ENCODE measurements around the gene RING1. TPM values are rescaled to one million over a fixed set of nuclear protein-coding genes. Genes with fewer than 3 reads are reported as not detected.
A peak's percentile ranks its signal among the peaks of the same experiment; 100 is the strongest.

RING1 gene
- total RNA-seq, 2 experiments from 2014 or later = 35.3 to 35.8 TPM

DNA sequence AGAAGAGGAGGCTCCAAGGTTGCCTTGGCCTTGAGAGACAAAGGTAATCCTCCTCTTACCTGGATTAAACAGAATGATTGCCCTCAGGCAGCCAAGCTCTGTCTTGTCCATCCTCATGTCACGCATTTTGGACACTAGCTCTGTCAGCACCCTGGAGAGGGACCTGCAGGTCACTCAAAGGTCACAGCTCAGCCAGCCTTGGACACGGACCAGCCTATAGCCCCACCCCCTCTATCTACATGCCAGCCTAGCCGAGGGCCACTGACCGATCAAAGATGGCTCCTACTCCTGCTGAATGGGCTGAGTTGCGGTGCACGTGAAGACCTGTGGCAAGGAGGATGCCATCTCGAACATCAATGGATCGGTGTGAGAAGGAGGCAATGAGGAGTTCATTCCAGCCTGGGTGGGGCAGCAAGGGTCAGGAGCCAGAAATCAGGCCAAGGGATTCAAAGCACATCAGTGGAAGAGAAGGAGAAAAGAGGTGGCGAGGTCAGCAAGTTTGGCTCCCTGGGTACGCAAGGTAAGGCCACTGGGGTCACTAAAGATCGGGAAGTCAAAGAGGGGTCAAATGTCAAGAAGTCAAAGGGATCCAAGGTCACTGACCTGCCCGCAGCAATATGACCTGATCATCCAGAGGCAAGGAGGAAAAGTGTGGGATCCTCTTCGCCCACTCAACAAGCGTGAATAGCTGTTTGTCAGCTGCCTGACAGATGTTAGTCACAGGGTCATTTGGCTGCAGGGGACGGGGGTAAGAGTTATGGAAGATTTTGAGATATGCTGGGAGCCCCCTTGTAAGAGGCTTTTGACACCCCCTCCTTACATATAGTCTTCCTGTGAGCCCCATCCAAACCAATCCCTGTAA, 12.8 kb upstream of the RING1 start:
- H3K27me3 Mint-ChIP-seq = peaks cover 11% of the 10 kb centered on the region
- H3K9me3 Mint-ChIP-seq = no peaks in the 10 kb centered on the region
- no peak for DNase-seq
- H3K4me1 Mint-ChIP-seq = peaks cover 37% of the 10 kb centered on the region
- H3K27ac Mint-ChIP-seq = peak overlapping the region; percentile 6
- no peak overlapping the region for H3K4me3 Mint-ChIP-seq
- H3K36me3 Mint-ChIP-seq = peaks cover 11% of the 10 kb centered on the region

DNA sequence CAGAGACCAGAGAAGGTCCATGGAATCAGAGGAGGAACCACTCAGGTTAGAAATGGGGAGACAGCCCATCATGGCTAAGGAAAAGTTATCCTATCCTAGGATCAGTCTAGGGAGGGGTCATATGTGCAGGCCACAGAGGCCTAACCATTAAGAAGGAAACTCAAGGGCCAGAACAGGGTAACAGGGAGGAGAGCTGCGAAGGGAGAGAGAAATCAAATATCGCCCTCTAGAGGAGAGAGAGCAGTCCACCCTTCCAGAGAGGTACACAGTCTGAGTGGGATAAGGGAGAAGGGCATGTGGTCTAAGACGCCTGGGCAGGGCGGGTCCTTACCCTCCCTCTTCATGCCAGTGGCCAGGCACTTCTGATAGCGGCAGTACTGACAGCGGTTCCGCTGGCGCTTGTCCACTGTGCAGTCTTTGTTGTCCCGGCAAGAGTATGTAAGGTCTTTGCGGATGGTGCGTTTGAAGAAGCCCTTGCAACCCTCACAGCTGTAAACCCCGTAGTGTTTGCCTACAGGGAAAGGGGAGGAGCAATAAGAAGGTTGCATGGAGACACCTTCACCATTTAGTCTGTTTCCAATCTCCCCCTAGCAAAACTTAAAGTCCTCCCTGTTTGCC, 10.8 kb upstream of the RING1 start:
- Mint-ChIP-seq H3K4me3 (peak overlapping the region; percentile 19), H3K36me3 (peaks cover 25% of the 10 kb centered on the region), H3K4me1 (peaks cover 48% of the 10 kb centered on the region), H3K27ac (peak overlapping the region; percentile 34), H3K9me3 (no peaks in the 10 kb centered on the region), H3K27me3 (no peaks in the 10 kb centered on the region)
- no peak for DNase-seq

DNA sequence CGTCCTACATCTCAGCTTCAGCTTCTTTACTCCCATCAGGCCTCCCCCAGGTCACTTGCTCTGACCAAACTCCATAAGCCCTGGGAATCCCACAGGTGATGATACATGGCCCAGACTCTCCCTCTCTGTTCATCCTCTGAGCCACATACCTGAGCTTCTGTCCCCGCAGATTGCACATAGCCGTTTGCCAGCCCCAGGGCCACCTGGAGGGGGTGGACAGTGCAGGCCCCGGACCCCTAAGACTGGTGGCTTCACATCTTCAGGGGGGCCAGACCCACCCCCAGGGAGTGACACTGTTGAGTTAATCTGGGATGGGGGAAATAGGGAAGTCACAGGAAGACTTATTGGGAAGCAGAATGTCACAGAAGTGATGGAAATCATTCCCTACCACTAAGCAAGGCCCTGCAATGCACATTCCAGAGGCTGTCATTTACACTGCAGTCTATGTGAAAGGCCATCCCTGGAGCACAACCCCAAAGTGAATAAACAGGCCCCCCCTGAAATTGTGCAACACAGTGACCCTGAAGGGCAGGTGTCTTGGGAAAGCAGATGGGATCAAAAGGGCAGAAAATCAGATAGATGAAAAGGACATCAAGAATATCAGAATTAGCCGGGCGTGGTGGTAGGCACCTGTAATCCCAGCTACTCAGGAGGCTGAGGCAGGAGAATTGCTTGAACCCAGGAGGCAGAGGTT, 10.0 kb upstream of the RING1 start:
- no peak for DNase-seq
- Mint-ChIP-seq H3K9me3 (no peaks in the 10 kb centered on the region), H3K36me3 (peaks cover 32% of the 10 kb centered on the region), H3K27me3 (no peaks in the 10 kb centered on the region), H3K4me1 (peaks cover 53% of the 10 kb centered on the region), H3K27ac (peak overlapping the region; percentile 89), H3K4me3 (peak overlapping the region; percentile 92)

DNA sequence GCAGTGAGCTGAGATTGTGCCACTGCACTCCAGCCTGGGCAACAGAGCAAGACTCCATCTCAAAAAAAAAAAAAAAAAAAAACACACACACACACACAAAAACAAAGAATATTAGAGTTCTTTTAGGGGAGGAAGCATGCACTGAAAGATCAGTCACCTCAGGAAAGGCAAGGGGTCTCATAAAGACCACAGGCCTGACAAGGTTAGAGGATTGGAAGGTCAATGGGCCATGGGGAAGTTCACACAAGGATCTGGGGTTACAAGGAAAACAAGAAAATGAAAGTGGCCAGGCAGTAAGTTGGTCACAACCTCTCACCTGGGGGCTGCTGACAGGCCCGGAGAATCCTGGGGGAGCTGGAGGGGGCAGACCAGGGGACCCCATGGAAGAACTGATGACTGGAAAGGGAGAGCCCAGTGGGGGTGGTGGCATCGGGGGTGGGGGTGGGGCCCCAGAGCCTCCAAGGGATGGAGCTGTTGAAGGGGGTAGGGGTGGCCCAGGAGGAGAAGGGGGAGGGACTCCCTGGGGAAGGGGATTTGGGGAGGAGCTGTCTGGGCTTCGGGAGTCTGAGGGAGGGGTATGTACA, 9.4 kb upstream of the RING1 start:
- no peaks in the 10 kb centered on the region for H3K27me3 Mint-ChIP-seq
- peak overlapping the region; percentile 89 for H3K27ac Mint-ChIP-seq
- no peaks in the 10 kb centered on the region for H3K9me3 Mint-ChIP-seq
- H3K4me1 Mint-ChIP-seq = peaks cover 52% of the 10 kb centered on the region
- DNase-seq = no peak
- H3K4me3 Mint-ChIP-seq = peak overlapping the region; percentile 92
- H3K36me3 Mint-ChIP-seq = peaks cover 38% of the 10 kb centered on the region

DNA sequence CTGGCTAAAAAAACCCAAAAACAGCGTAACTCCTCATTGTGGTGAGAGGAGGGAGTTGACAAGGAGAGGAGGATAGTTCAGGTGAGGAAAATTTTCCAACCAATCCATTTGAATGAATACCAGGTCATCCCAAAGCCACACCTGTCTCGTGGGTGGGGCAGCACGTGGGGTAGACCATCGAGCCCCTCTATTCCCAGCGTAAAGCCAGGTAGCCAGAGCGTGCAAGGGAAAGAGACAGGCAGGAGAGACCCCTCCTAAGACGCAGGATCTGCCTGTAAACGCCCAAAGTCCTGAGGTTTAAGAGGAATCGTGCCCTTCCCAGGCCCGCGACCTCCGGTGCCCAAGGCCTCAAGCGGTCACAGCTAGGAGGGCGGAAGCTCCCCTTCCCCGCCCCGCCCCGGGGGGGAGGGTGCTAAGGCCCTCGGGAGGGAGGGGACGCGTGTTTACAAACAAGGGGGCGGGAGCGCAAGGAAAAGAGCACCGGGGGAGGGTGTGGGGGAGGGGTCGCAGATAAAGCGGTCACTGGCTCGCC, 8.5 kb upstream of the RING1 start:
- Mint-ChIP-seq H3K27ac (peak overlapping the region; percentile 89), H3K36me3 (peaks cover 38% of the 10 kb centered on the region), H3K4me1 (peaks cover 54% of the 10 kb centered on the region), H3K4me3 (peak overlapping the region; percentile 92), H3K9me3 (no peaks in the 10 kb centered on the region), H3K27me3 (no peaks in the 10 kb centered on the region)
- peak; percentile 81 for DNase-seq

DNA sequence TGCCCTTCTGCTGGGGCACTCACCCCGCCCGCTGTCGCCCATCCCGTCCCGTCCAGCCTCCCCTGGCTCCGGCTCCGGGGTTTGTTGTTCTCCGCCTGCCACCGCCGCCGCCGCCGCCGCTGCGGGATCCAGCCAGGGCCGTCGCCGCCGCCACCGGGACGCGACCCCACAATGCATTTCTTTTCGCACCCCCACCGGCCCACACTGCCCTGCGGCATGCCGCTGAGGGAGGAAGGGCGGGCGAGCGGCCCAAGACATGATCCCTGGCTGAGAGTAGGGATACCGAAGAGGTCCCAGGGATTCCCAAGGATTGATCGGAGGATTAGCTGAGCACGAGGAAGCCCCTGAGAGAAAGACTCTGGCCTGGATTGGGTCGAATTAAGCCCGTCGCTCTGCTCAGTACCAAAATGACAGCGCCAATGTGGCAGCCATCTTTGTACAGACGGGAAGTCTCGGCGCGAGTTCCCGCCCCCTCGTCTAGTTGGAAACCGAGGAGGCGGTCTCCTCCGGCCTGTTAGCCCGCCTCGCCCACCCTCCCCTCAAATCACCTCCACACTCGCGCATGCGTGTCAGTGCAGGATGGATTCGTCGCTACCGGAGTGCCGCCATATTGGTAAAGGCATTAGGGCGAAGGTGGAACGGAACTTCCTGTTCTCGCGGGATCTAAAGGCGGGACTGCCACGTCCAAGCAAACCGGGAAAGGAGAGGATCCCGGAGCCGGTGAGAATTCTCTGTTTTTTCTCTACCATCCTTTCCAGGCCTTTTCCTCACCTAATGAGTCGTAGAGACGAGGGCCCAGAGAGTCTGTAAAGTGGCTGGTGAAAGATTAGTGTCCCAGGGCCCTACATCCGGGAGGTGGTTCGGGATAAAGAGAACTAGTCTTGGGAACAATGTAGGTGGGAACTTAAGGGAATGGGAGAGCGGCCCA, 7.8 kb upstream of the RING1 start, which contains the start of the genes RXRB and SLC39A7:
Gene RXRB, minus strand, starts transcription at position 447 of the 928 bp plus-strand sequence. Its CDS starts 189 bp downstream, at position 258.
Gene SLC39A7, plus strand, starts transcription at position 649 of the 928 bp plus-strand sequence. CDS start 379 bp downstream, outside the sequence.
- H3K4me3 Mint-ChIP-seq = peak within 1 kb of the TSS; percentile 92
- DNase-seq = peak; percentile 97
- peaks cover 59% of the 10 kb centered on the region for H3K4me1 Mint-ChIP-seq
- H3K36me3 Mint-ChIP-seq = peaks cover 36% of the 10 kb centered on the region
- no peaks in the 10 kb centered on the region for H3K27me3 Mint-ChIP-seq
- no peaks in the 10 kb centered on the region for H3K9me3 Mint-ChIP-seq
- H3K27ac Mint-ChIP-seq = peak within 1 kb of the TSS; percentile 98

DNA sequence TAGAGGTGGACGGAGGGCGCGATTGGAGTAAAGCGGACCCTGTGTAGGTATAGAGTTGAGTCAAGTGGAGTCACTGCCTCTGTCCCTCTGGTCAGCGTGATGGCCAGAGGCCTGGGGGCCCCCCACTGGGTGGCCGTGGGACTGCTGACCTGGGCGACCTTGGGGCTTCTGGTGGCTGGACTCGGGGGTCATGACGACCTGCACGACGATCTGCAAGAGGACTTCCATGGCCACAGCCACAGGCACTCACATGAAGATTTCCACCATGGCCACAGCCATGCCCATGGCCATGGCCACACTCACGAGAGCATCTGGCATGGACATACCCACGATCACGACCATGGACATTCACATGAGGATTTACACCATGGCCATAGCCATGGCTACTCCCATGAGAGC, 7.2 kb upstream of the RING1 start:
- Mint-ChIP-seq H3K4me3 (peak overlapping the region; percentile 92), H3K27me3 (no peaks in the 10 kb centered on the region), H3K4me1 (peaks cover 65% of the 10 kb centered on the region), H3K9me3 (no peaks in the 10 kb centered on the region), H3K36me3 (peaks cover 36% of the 10 kb centered on the region), H3K27ac (peak overlapping the region; percentile 98)
- DNase-seq = no peak

DNA sequence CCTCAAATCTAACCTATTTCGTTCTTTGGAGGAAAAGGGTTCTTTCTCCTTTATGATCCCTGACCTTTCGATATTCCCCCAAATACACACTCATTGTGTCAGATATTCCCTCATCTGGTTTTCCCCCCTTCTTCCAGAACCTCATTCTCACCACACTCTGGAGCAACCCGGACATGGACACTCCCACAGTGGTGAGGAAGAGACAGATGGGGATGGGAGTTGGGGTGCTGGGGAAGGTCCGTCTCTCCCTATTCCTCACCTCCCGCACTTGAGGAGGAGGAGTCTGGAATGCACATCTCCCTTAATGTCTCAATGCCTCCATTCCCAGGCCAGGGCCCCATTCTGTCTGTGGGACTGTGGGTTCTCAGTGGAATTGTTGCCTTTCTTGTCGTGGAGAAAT, 6.4 kb upstream of the RING1 start:
- no peaks in the 10 kb centered on the region for H3K27me3 Mint-ChIP-seq
- peak overlapping the region; percentile 98 for H3K27ac Mint-ChIP-seq
- peaks cover 67% of the 10 kb centered on the region for H3K4me1 Mint-ChIP-seq
- H3K4me3 Mint-ChIP-seq = peak overlapping the region; percentile 92
- H3K36me3 Mint-ChIP-seq = peaks cover 33% of the 10 kb centered on the region
- DNase-seq = no peak
- no peaks in the 10 kb centered on the region for H3K9me3 Mint-ChIP-seq

DNA sequence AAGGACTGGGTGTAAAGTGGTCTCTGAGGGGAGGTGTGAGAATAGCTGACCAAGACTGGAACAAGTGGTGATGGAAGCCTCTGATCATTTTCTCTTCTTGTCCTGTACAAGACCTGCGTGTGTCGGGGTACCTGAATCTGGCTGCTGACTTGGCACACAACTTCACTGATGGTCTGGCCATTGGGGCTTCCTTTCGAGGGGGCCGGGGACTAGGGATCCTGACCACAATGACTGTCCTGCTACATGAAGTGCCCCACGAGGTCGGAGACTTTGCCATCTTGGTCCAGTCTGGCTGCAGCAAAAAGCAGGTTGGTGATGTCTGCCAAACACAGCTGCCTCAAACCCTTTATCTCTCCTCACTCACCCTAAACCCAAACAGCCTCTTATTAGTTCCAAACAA, 5.5 kb upstream of the RING1 start:
- Mint-ChIP-seq H3K4me1 (peaks cover 61% of the 10 kb centered on the region), H3K27me3 (no peaks in the 10 kb centered on the region), H3K36me3 (peaks cover 33% of the 10 kb centered on the region), H3K27ac (peak overlapping the region; percentile 4), H3K4me3 (peak overlapping the region; percentile 27), H3K9me3 (no peaks in the 10 kb centered on the region)
- no peak for DNase-seq

DNA sequence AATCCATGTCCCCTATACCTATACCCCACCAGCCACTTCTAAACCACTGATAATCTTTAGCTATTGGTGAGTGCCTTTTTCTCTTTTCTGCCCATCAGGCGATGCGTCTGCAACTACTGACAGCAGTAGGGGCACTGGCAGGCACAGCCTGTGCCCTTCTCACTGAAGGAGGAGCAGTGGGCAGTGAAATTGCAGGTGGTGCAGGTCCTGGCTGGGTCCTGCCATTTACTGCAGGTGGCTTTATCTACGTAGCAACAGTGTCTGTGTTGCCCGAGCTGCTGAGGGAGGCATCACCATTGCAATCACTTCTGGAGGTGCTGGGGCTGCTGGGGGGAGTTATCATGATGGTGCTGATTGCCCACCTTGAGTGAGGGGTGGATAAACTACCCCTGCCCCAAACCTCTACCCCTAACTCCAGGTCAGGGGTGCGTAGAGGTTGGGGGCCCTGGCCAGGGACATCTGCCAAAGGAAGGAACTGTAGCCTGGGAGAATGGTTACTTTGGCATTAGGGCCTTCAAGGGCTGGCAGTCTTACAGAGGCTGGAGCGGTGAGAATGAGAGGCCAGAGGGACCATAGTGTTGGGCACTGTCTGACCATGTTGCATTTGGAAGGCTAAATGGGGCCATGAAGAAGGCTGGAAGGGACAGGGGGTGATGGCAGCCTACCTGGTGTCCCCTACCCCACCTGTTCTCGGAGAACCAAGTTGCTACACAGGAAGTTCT, 4.7 kb upstream of the RING1 start:
- Mint-ChIP-seq H3K4me1 (peaks cover 54% of the 10 kb centered on the region), H3K27me3 (no peaks in the 10 kb centered on the region), H3K9me3 (no peaks in the 10 kb centered on the region), H3K4me3 (peak overlapping the region; percentile 98), H3K27ac (peak overlapping the region; percentile 79), H3K36me3 (peaks cover 33% of the 10 kb centered on the region)
- no peak for DNase-seq

DNA sequence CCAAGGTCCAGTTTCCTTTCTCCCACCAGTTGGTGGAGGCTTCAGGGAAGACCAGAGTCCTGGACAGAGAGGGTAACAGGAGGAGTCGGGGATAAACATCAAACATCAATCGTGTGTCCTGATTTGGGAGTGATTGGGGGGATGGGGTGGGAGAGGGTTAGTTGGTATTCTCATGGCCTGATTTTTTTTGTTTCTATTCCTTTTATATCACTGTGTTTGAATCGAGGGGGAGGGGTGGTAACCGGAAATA, 4.2 kb upstream of the RING1 start:
- Mint-ChIP-seq H3K4me1 (peaks cover 54% of the 10 kb centered on the region), H3K27ac (peak overlapping the region; percentile 79), H3K36me3 (peaks cover 30% of the 10 kb centered on the region), H3K27me3 (no peaks in the 10 kb centered on the region), H3K9me3 (no peaks in the 10 kb centered on the region), H3K4me3 (peak overlapping the region; percentile 98)
- no peak for DNase-seq

DNA sequence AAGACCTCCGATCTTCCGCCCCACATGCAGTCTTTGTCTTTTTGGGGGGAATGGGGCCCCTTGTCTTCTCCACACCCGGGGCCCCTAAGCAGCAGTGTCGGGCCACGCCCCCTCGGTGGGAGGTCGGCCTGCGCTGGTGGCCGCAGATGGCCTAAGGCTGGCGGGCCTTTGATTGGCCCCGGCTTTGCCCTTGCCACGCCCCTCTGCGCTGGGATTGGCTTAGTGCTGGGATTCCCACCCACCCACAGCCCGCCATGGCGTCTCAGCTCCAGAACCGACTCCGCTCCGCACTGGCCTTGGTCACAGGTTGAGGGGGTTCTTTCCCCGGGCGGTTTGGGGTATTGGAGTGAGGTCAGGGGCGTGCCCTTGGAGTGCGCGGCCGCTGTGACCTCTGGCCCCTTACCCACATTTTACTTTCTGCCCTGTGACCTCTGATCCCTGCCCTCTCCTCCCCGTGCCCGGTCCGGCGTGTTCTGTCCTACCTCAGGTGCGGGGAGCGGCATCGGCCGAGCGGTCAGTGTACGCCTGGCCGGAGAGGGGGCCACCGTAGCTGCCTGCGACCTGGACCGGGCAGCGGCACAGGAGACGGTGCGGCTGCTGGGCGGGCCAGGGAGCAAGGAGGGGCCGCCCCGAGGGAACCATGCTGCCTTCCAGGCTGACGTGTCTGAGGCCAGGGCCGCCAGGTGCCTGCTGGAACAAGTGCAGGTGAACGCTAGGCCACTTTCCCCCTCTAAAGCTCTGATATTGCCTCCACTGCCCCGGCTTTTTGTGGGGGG, 3.7 kb upstream of the RING1 start, which contains the start of gene HSD17B8:
Gene HSD17B8, plus strand, starts transcription at position 241 of the 776 bp plus-strand sequence. Its CDS starts 14 bp downstream, at position 255.
- Mint-ChIP-seq H3K27me3 (no peaks in the 10 kb centered on the region), H3K4me3 (peak within 1 kb of the TSS; percentile 98), H3K36me3 (peaks cover 30% of the 10 kb centered on the region), H3K4me1 (peaks cover 55% of the 10 kb centered on the region), H3K9me3 (no peaks in the 10 kb centered on the region), H3K27ac (peak within 1 kb of the TSS; percentile 96)
- peak; percentile 94 for DNase-seq
